Sigmoid colon (tissue), 7 donors: ENCODE measurements around the gene PXN. TPM values are rescaled to one million over a fixed set of nuclear protein-coding genes. Genes with fewer than 3 reads are reported as not detected.
"Not testable (repeated sequence)": the region's sequence is repeated elsewhere in the genome, so short reads cannot be mapped to it uniquely, and the experiment has no call there.

Experiments
- DNase-seq: peaks from one replicate; pipeline ENCODE4 v3.0.0-alpha.2; 2019
- H3K27ac ChIP-seq, 4 donors: fragments of 200-600 bp; sonication (generic); one replicate each; pipeline ENCODE4 v1.5.1; 2016 to 2019; ENCODE audit warnings: mild to moderate bottlenecking in 1 of 4
- H3K27me3 ChIP-seq, 3 donors: fragments of 200-600 bp; sonication (generic); one replicate each; pipeline ENCODE4 v1.5.1; 2019; ENCODE audit warnings: mild to moderate bottlenecking in 1 of 3
- H3K36me3 ChIP-seq, 4 donors: fragments of 200-600 bp; sonication (generic); one replicate each; pipeline ENCODE4 v1.5.1; 2016 to 2019
- H3K4me1 ChIP-seq, 4 donors: fragments of 200-600 bp; sonication (generic); one replicate each; pipeline ENCODE4 v1.5.1; 2017 to 2019
- H3K4me3 ChIP-seq, 4 donors: fragments of 200-600 bp; sonication (generic); one replicate each; pipeline ENCODE4 v1.5.1; 2017 to 2019; ENCODE audit warnings: mild to moderate bottlenecking in 2 of 4, moderate library complexity in 1 of 4
- H3K9me3 ChIP-seq, 4 donors: fragments of 200-600 bp in 3 of 4; sonication (generic) in 3 of 4; one replicate each; pipeline versions ENCODE4 v1.5.1 to v1.6.1; 2013 to 2019
- CTCF ChIP-seq, 4 experiments: fragments of 450-650 bp in 3 of 4; fragments of 200-600 bp in 1 of 4; IDR thresholded peaks; one replicate each; pipeline ENCODE4 v1.5.1; 2016 to 2019; ENCODE audit warnings: antibody characterized with exemption in 4 of 4, mild to moderate bottlenecking in 3 of 4, moderate library complexity in 2 of 4
- EP300 ChIP-seq, 4 donors: sonication (generic); formaldehyde crosslinking; IDR thresholded peaks; one replicate each; pipeline ENCODE4 v1.6.1; 2017; ENCODE audit warnings: antibody characterized with exemption in 4 of 4
- POLR2A ChIP-seq, 2 donors: fragments of 450-650 bp; IDR thresholded peaks; one replicate each; pipeline ENCODE4 v1.6.1; 2016; ENCODE audit warnings: antibody characterized with exemption in 2 of 2, mild to moderate bottlenecking in 2 of 2, moderate library complexity in 2 of 2
- POLR2AphosphoS5 ChIP-seq, 4 donors: sonication (generic); formaldehyde crosslinking; IDR thresholded peaks; one replicate each; pipeline ENCODE4 v1.6.1; 2017; ENCODE audit warnings: antibody characterized with exemption in 4 of 4
- WGBS, 2 donors: extraction: QIAGEN DNeasy Blood & Tissue Kit; methylation state at CpG; one replicate each; pipeline ENCODE4 v1.1.7; 2013; 5-methylcytosine and 5-hydroxymethylcytosine counted together
- intact Hi-C: fragments of 100-400 bp; cut with DNase I; formaldehyde crosslinking; loops from one replicate; pipeline ENCODE4 v1.15.1; 2023
- polyA plus RNA-seq, 3 donors: library from polyadenylated mRNA; stranded (reverse); fragments of 200-250 nt; gene quantifications; one replicate each; pipeline ENCODE4 v1.2.3, GENCODE V29; 2013
- total RNA-seq, 4 donors: library from RNA; depleted of rRNA; stranded (reverse); fragments of >200 nt; gene quantifications; one replicate each; pipeline ENCODE4 v1.1.0, GENCODE V29; 2016
- donor health status: healthy with polysubstance abuse.
- donor health status: Bipolar disorder and iron deficiency.
- donor health status: healthy.

Gene PXN
- total and polyA plus RNA-seq, 7 donors = 41.0 to 127 (median 79.3) TPM

GRCh38 chr12:120197542-120197887, 68.0 kb downstream of the PXN start:
- no peaks in the 10 kb centered on the region for H3K9me3 ChIP-seq
- H3K4me3 ChIP-seq = no peak overlapping the region
- no peak for TF ChIP-seq POLR2A (IDR thresholded peaks at IDR 0.05)
- no peak for TF ChIP-seq CTCF (IDR thresholded peaks at IDR 0.05)
- TF ChIP-seq POLR2AphosphoS5 (IDR thresholded peaks at IDR 0.05) = no peak
- TF ChIP-seq EP300 (IDR thresholded peaks at IDR 0.05) = no peak
- no peak overlapping the region for H3K27ac ChIP-seq
- DNase-seq = no peak
- H3K36me3 ChIP-seq = peaks cover 24 to 40% (median 31%) of the 10 kb centered on the region in 4 donors
- peaks cover 0 to 52% (median 45%) of the 10 kb centered on the region in 4 donors for H3K4me1 ChIP-seq
- intact Hi-C loops = no loop called here
- H3K27me3 ChIP-seq = no peaks in the 10 kb centered on the region
- WGBS, 2 donors = 77 to 83% methylated on average over 4 of the region's 4 CpGs

- intact Hi-C loops, H3K9me3 ChIP-seq, H3K27ac ChIP-seq, H3K4me3 ChIP-seq, DNase-seq, H3K27me3 ChIP-seq: not testable (repeated sequence)
- 67 to 78% methylated on average over 7 of the region's 7 CpGs for WGBS, 2 donors
- peaks cover 0 to 53% (median 47%) of the 10 kb centered on the region in 4 donors for H3K4me1 ChIP-seq
- peaks cover 24 to 40% (median 31%) of the 10 kb centered on the region in 4 donors for H3K36me3 ChIP-seq
Measured at GRCh38 chr12:120196817-120197541, 68.6 kb downstream of the PXN start.

GRCh38 chr12:120196363-120196762, 69.2 kb downstream of the PXN start:
- H3K4me3 ChIP-seq = no peak overlapping the region
- H3K9me3 ChIP-seq = no peaks in the 10 kb centered on the region
- H3K27ac ChIP-seq = no peak overlapping the region
- H3K36me3 ChIP-seq = peaks cover 24 to 40% (median 31%) of the 10 kb centered on the region in 4 donors
- 70 to 77% methylated on average over 1 of the region's 1 CpG for WGBS, 2 donors
- intact Hi-C loops = no loop called here
- TF ChIP-seq CTCF (IDR thresholded peaks at IDR 0.05) (no peak), EP300 (IDR thresholded peaks at IDR 0.05) (no peak), POLR2A (IDR thresholded peaks at IDR 0.05) (no peak), POLR2AphosphoS5 (IDR thresholded peaks at IDR 0.05) (no peak)
- H3K27me3 ChIP-seq = no peaks in the 10 kb centered on the region
- no peak for DNase-seq
- peaks cover 0 to 53% (median 46%) of the 10 kb centered on the region in 4 donors for H3K4me1 ChIP-seq

DNA sequence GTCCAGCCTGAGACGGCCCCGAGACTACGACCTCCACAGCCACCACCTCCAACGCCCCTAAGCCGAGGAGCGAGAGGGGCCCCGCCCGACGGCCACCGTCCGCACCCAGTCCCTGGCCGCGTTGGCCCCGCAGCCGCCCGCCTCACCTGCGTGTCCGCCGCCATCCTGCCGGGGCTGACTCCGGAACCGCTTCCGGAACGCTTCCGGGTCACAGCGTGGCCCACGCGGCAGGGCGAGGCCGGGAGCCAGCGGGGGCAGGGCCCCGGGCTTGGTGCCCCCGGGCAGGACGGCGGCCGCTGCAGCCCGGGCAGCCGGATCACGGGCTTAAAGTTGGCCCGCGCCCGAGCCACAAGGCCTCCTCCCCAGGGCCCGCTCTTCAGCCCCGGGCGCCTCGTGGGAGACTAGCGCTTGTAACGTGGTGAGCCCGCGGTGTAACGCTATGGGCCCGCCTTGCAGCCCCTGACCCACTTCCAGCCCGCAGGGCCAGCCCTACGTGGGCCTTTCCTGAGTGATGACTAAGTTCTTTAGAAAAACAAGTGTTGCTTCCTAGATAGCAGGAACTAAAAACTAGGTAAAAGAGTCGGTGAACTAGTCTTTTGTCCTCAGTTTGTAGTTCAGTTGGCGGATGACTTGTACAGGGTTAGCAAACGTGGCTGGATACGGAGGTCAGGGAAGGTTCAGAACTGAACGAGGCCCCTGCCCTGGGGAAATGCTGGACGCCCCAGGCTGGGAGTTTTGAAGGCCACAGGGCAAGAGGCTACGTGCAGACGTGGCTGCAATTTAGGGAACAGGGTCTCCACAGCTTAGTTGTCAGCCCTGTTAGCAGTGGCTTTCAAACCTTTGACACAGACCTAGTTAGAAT, 70.8 kb downstream of the PXN start, which contains the start of gene GCN1:
TSS of gene GCN1 (minus strand) at position 182 of the 862 bp plus-strand sequence. CDS start at position 164, 18 bp downstream.
- H3K27ac ChIP-seq = peak within 1 kb of the TSS; percentile 80 to 88 (median 84)
- no peaks in the 10 kb centered on the region for H3K27me3 ChIP-seq
- 2 to 3% methylated on average over 62 of the region's 62 CpGs for WGBS, 2 donors
- peak; percentile 88 for DNase-seq
- H3K4me3 ChIP-seq = peak within 1 kb of the TSS; percentile 72 to 98 (median 86)
- TF ChIP-seq EP300 (IDR thresholded peaks at IDR 0.05) (no peak), CTCF (IDR thresholded peaks at IDR 0.05) (no peak), POLR2A (IDR thresholded peaks at IDR 0.05) (peak; percentile 49 to 69), POLR2AphosphoS5 (IDR thresholded peaks at IDR 0.05) (peak; percentile 79 to 98 (median 94))
- peaks cover 0 to 43% (median 39%) of the 10 kb centered on the region in 4 donors for H3K4me1 ChIP-seq
- H3K36me3 ChIP-seq = peaks cover 24 to 47% (median 33%) of the 10 kb centered on the region in 4 donors
- intact Hi-C loops = no loop called here
- H3K9me3 ChIP-seq = no peaks in the 10 kb centered on the region

GRCh38 chr12:120194226-120194533, 71.3 kb downstream of the PXN start:
- Histone ChIP-seq H3K36me3 (peaks cover 24 to 48% (median 38%) of the 10 kb centered on the region in 4 donors), H3K4me3 (peak overlapping the region; percentile 72 to 98 (median 86)), H3K9me3 (no peaks in the 10 kb centered on the region), H3K27ac (peak overlapping the region; percentile 80 to 88 (median 84)), H3K4me1 (peaks cover 0 to 37% (median 33%) of the 10 kb centered on the region in 4 donors), H3K27me3 (no peaks in the 10 kb centered on the region)
- no peak for TF ChIP-seq POLR2AphosphoS5 (IDR thresholded peaks at IDR 0.05)
- TF ChIP-seq POLR2A (IDR thresholded peaks at IDR 0.05) = no peak
- TF ChIP-seq CTCF (IDR thresholded peaks at IDR 0.05) = no peak
- no peak for TF ChIP-seq EP300 (IDR thresholded peaks at IDR 0.05)
- WGBS, 2 donors = 0% methylated on average over 18 of the region's 18 CpGs
- no peak for DNase-seq
- intact Hi-C loops = no loop called here

GRCh38 chr12:120193286-120193685, 72.2 kb downstream of the PXN start:
- Histone ChIP-seq H3K36me3 (peaks cover 15 to 48% (median 33%) of the 10 kb centered on the region in 4 donors), H3K4me1 (peaks cover 0 to 28% (median 24%) of the 10 kb centered on the region in 4 donors), H3K4me3 (peak overlapping the region in 3 of 4 donors; percentile 84 to 98 (median 87))
- WGBS, 2 donors = 64 to 81% methylated on average over 8 of the region's 8 CpGs
- H3K9me3 ChIP-seq, DNase-seq, intact Hi-C loops, H3K27ac ChIP-seq, H3K27me3 ChIP-seq: not testable (repeated sequence)
